ENCODE measurements around the gene CYSLTR2.
"Not testable (repeated sequence)": the region's sequence is repeated elsewhere in the genome, so short reads cannot be mapped to it uniquely, and the experiment has no call there.

CYSLTR2 gene

GRCh38 chr13:48646791-48647190 is 6.9 kb upstream of the CYSLTR2 start:
- no peak for DNase-seq

- DNase-seq = no peak
Measured at GRCh38 chr13:48647625-48648024, 6.1 kb upstream of the CYSLTR2 start.

GRCh38 chr13:48648446-48648845 is 5.3 kb upstream of the CYSLTR2 start:
- DNase-seq = no peak

- no peak for DNase-seq
Measured at GRCh38 chr13:48652851-48653471, 768 bp upstream of the CYSLTR2 start.

GRCh38 chr13:48654511-48654910 is 782 bp downstream of the CYSLTR2 start:
- no peak for DNase-seq

GRCh38 chr13:48655291-48655690 is 1.6 kb downstream of the CYSLTR2 start:
- no peak for DNase-seq

GRCh38 chr13:48656608-48657007 is 2.9 kb downstream of the CYSLTR2 start:
- DNase-seq = no peak

- no peak for DNase-seq
Measured at GRCh38 chr13:48660361-48661076, 6.8 kb downstream of the CYSLTR2 start.

GRCh38 chr13:48661107-48661506 is 7.4 kb downstream of the CYSLTR2 start:
- no peak for DNase-seq

GRCh38 chr13:48662226-48662625 is 8.5 kb downstream of the CYSLTR2 start:
- DNase-seq = no peak

GRCh38 chr13:48667136-48667535 is 13.4 kb downstream of the CYSLTR2 start:
- no peak for DNase-seq

- DNase-seq = not testable (repeated sequence)
Measured at GRCh38 chr13:48671421-48671820, 17.7 kb downstream of the CYSLTR2 start.

- DNase-seq = no peak
Measured at GRCh38 chr13:48675247-48675646, 21.5 kb downstream of the CYSLTR2 start.

- DNase-seq = no peak
Measured at GRCh38 chr13:48678316-48678715, 24.6 kb downstream of the CYSLTR2 start.

GRCh38 chr13:48679941-48680680 is 26.4 kb downstream of the CYSLTR2 start:
- no peak for DNase-seq

GRCh38 chr13:48680756-48681392 is 27.1 kb downstream of the CYSLTR2 start:
- no peak for DNase-seq

- DNase-seq = no peak
Measured at GRCh38 chr13:48681905-48682304, 28.2 kb downstream of the CYSLTR2 start.

GRCh38 chr13:48682436-48682835 is 28.7 kb downstream of the CYSLTR2 start:
- DNase-seq = no peak

GRCh38 chr13:48686636-48687210 is 33.0 kb downstream of the CYSLTR2 start:
- DNase-seq = no peak

GRCh38 chr13:48687249-48687648 is 33.5 kb downstream of the CYSLTR2 start:
- no peak for DNase-seq

GRCh38 chr13:48693998-48694397 is 40.3 kb downstream of the CYSLTR2 start:
- DNase-seq = no peak

- no peak for DNase-seq
Measured at GRCh38 chr13:48695776-48696175, 42.0 kb downstream of the CYSLTR2 start.

- DNase-seq = not testable (repeated sequence)
Measured at GRCh38 chr13:48696676-48697075, 42.9 kb downstream of the CYSLTR2 start.

Data from GOT3 (cell line).